GM19397 (cell line): ENCODE results near the gene MLLT3.

ENCODE experiments used
- ATAC-seq: cut with Tn5 transposase; IDR thresholded peaks from one replicate; pipeline ENCODE4 v1.9.1; 2021; ENCODE audit warnings: mild to moderate bottlenecking, moderate library complexity; ENCODE audit not compliant: unreplicated experiment

MLLT3 gene

GRCh38 chr9:20356403-20357036 is 265.8 kb downstream of the MLLT3 start:
- ATAC-seq, result no peak

GRCh38 chr9:20355022-20355421 is 267.3 kb downstream of the MLLT3 start:
- ATAC-seq, result no peak

GRCh38 chr9:20353931-20354652 is 268.2 kb downstream of the MLLT3 start:
- no peak for ATAC-seq

GRCh38 chr9:20353524-20353923 is 268.8 kb downstream of the MLLT3 start:
- ATAC-seq, result no peak

GRCh38 chr9:20352591-20352990 is 269.7 kb downstream of the MLLT3 start:
- no peak for ATAC-seq

GRCh38 chr9:20351715-20352114 is 270.6 kb downstream of the MLLT3 start:
- ATAC-seq, result no peak

GRCh38 chr9:20349568-20349967 is 272.7 kb downstream of the MLLT3 start:
- ATAC-seq, result no peak

- ATAC-seq, result no peak
Observed at GRCh38 chr9:20343325-20343724, 279.0 kb downstream of the MLLT3 start.

GRCh38 chr9:20340511-20340861 is 281.8 kb downstream of the MLLT3 start:
- ATAC-seq, result no peak

- ATAC-seq, result no peak
Observed at GRCh38 chr9:20335668-20336332, 286.5 kb downstream of the MLLT3 start.

- no peak for ATAC-seq
Observed at GRCh38 chr9:20333991-20334390, 288.3 kb downstream of the MLLT3 start.

GRCh38 chr9:20331095-20331685 is 291.1 kb downstream of the MLLT3 start:
- ATAC-seq, result peak; percentile 78

- ATAC-seq, result no peak
Observed at GRCh38 chr9:20330688-20331087, 291.6 kb downstream of the MLLT3 start.

- no peak for ATAC-seq
Observed at GRCh38 chr9:20326516-20326915, 295.8 kb downstream of the MLLT3 start.

GRCh38 chr9:20325008-20325407 is 297.3 kb downstream of the MLLT3 start:
- ATAC-seq, result no peak

GRCh38 chr9:20322212-20322611 is 300.1 kb downstream of the MLLT3 start:
- no peak for ATAC-seq

GRCh38 chr9:20321423-20322082 is 300.7 kb downstream of the MLLT3 start:
- ATAC-seq, result no peak

- no peak for ATAC-seq
Observed at GRCh38 chr9:20320921-20321320, 301.4 kb downstream of the MLLT3 start.

- no peak for ATAC-seq
Observed at GRCh38 chr9:20319641-20320337, 302.5 kb downstream of the MLLT3 start.

- no peak for ATAC-seq
Observed at GRCh38 chr9:20319241-20319640, 303.1 kb downstream of the MLLT3 start.

- no peak for ATAC-seq
Observed at GRCh38 chr9:20317701-20318100, 304.6 kb downstream of the MLLT3 start.
